Mesendoderm (in vitro differentiated cells): ENCODE results near the gene F7.

ENCODE experiments used
- DNase-seq: peaks from one replicate; pipeline ENCODE4 v3.0.0; 2013
- H2AK5ac ChIP-seq: 2 replicates; pipeline ENCODE4 v1.6.1; 2013; ENCODE audit warnings: low read length, inconsistent platforms
- H2BK120ac ChIP-seq: 2 replicates; pipeline ENCODE4 v1.6.1; 2013; ENCODE audit warnings: low read depth, mild to moderate bottlenecking, low read length, moderate library complexity, mixed read lengths
- H2BK15ac ChIP-seq: replicated peaks from 2 replicates; pipeline ENCODE4 v1.6.1; 2013; ENCODE audit warnings: low read depth, mild to moderate bottlenecking, moderate library complexity
- H2BK5ac ChIP-seq: 2 replicates; pipeline ENCODE4 v1.6.1; 2013; ENCODE audit warnings: low read length, inconsistent platforms
- H3K18ac ChIP-seq: 2 replicates; pipeline ENCODE4 v1.6.1; 2013; ENCODE audit warnings: mild to moderate bottlenecking, low read length, mixed read lengths
- H3K23ac ChIP-seq: one replicate; pipeline ENCODE4 v1.6.1; 2013; ENCODE audit warnings: low read length
- H3K27ac ChIP-seq: 2 replicates; pipeline ENCODE4 v1.5.1; 2013; ENCODE audit warnings: low read depth, mild to moderate bottlenecking, inconsistent platforms, low read length, moderate library complexity
- H3K27me3 ChIP-seq: 2 replicates; pipeline ENCODE4 v1.6.1; 2013; ENCODE audit warnings: low read length, control low read depth, mild to moderate bottlenecking, inconsistent platforms; ENCODE audit not compliant: insufficient read depth, poor library complexity
- H3K36me3 ChIP-seq: 2 replicates; pipeline ENCODE4 v1.6.1; 2013; ENCODE audit warnings: low read length, inconsistent platforms; ENCODE audit not compliant: control insufficient read depth, insufficient read depth
- H3K4ac ChIP-seq: one replicate; pipeline ENCODE4 v1.6.1; 2013; ENCODE audit warnings: low read depth, mild to moderate bottlenecking, low read length, moderate library complexity
- H3K4me1 ChIP-seq: 2 replicates; pipeline ENCODE4 v1.6.1; 2013; ENCODE audit warnings: low read depth, low read length, inconsistent platforms; ENCODE audit not compliant: control insufficient read depth
- H3K4me2 ChIP-seq: 2 replicates; pipeline ENCODE4 v1.6.1; 2013; ENCODE audit warnings: low read length
- H3K4me3 ChIP-seq: 2 replicates; pipeline ENCODE4 v1.5.1; 2013; ENCODE audit warnings: mild to moderate bottlenecking, low read length
- H3K56ac ChIP-seq: one replicate; pipeline ENCODE4 v1.6.1; 2013; ENCODE audit warnings: low read length
- H3K79me1 ChIP-seq: 2 replicates; pipeline ENCODE4 v1.6.1; 2013; ENCODE audit warnings: low read length, inconsistent platforms
- H3K79me2 ChIP-seq: 2 replicates; pipeline ENCODE4 v1.6.1; 2013; ENCODE audit warnings: mild to moderate bottlenecking, low read length; ENCODE audit not compliant: control insufficient read depth, insufficient read depth
- H3K9ac ChIP-seq: 2 replicates; pipeline ENCODE4 v1.6.1; 2013; ENCODE audit warnings: low read length, inconsistent platforms
- H4K5ac ChIP-seq: one replicate; pipeline ENCODE4 v1.6.1; 2013; ENCODE audit warnings: low read length
- H4K8ac ChIP-seq: one replicate; pipeline ENCODE4 v1.6.1; 2013; ENCODE audit warnings: low read depth, mild to moderate bottlenecking, control low read depth, low read length, moderate library complexity
- WGBS: extraction: QIAGEN DNeasy Blood & Tissue Kit; methylation state at CpG from one replicate; pipeline ENCODE4 v1.1.7; 2013; ENCODE audit warnings: low lambda C conversion rate, missing lambda C conversion rate; ENCODE audit not compliant: insufficient coverage; ENCODE audit errors: extremely low coverage; 5-methylcytosine and 5-hydroxymethylcytosine counted together

The F7 gene

DNA sequence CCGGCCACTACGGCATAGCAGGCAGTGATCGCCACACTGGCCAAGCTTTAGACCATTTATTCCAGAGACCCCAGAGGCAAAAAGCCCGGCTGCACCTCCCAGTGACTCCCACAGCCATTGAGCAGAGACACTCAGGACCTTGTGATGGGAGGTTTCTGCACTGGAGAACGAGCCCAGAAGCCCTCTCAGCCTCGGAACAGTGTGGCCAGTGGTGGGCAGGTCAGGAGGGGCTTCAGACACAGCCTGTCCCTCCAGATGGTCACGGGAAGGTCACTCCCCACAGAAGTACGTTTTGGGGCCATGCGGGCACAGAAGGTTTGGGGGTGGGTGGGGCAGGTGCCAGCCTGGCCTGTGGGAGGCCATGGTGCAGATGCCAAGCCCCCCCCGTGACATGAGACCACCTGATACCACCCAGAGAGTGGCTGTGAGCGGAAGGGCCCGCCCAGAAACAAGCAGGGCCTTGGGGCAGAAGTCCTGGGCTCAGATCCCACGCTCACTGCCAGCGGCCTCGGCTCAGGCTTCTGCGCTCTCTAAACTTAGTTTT, 16.4 kb downstream of the F7 start:
- H3K27ac ChIP-seq, result no peak overlapping the region

DNA sequence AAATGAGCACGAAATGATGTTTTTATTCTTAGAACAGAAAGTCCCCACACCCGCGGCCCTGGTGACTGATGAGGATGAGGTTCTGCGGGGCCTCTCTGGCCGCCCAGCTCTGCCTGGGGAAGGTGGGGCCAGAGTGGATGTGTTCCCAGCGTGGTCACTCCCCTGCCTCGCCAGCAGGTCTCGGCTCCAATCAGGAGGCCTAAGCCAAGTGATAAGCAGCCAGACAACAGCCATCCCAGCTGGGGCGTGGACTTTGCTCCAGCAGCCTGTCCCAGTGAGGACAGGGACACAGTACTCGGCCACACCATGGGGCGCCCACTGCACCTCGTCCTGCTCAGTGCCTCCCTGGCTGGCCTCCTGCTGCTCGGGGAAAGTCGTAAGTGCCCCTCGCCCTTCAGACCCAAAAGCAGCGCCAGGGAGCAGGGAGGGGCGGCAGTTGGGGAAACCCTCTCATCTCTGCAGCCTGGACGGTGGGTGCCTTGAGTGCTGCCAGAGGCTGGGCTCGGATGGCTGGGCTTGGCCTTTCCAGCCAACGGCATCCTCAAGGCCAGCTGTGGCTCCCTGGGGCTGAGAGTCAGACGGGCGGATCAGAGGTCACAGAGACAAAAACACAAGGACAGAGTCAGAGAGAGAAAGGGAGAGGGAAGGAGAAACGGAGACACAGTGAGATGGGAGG, 17.1 kb downstream of the F7 start, which contains the start of gene F10:
F10 (plus strand) TSS at position 250 of the 676 bp plus-strand sequence; CDS start at position 307, 57 bp downstream.
- Histone ChIP-seq H3K27me3 (no peaks in the 10 kb centered on the region), H3K4me2 (no peak within 1 kb of the TSS), H3K4me1 (peaks cover 2% of the 10 kb centered on the region), H3K56ac (peak within 1 kb of the TSS; percentile 78), H3K23ac (peak within 1 kb of the TSS; percentile 66), H3K79me2 (no peaks in the 10 kb centered on the region), H2AK5ac (no peak within 1 kb of the TSS), H3K36me3 (no peaks in the 10 kb centered on the region), H3K4me3 (no peak within 1 kb of the TSS), H3K4ac (no peak within 1 kb of the TSS), H2BK15ac (no peak within 1 kb of the TSS), H4K8ac (no peak within 1 kb of the TSS), H2BK5ac (no peak within 1 kb of the TSS), H3K18ac (no peak within 1 kb of the TSS), H2BK120ac (no peak within 1 kb of the TSS), H3K79me1 (no peaks in the 10 kb centered on the region), H4K5ac (no peak within 1 kb of the TSS), H3K27ac (no peak within 1 kb of the TSS), H3K9ac (peak within 1 kb of the TSS; percentile 32)
- DNase-seq, result peak; percentile 83
- WGBS, result no CpG with 5 or more reads among the region's 23 CpGs

More for the DNA sequence above, 16.4 kb downstream of the F7 start:
- Histone ChIP-seq H4K5ac (no peak overlapping the region), H3K79me1 (no peaks in the 10 kb centered on the region), H3K4me3 (no peak overlapping the region), H3K4ac (no peak overlapping the region), H3K4me2 (no peak overlapping the region), H2BK120ac (no peak overlapping the region), H4K8ac (no peak overlapping the region), H3K23ac (no peak overlapping the region), H2BK5ac (no peak overlapping the region), H3K4me1 (peaks cover 2% of the 10 kb centered on the region), H3K27me3 (no peaks in the 10 kb centered on the region), H3K36me3 (no peaks in the 10 kb centered on the region), H3K79me2 (no peaks in the 10 kb centered on the region), H3K9ac (no peak overlapping the region), H3K18ac (no peak overlapping the region), H2BK15ac (no peak overlapping the region), H3K56ac (no peak overlapping the region), H2AK5ac (no peak overlapping the region)
- no CpG with 5 or more reads among the region's 16 CpGs for WGBS
- no peak for DNase-seq

DNA sequence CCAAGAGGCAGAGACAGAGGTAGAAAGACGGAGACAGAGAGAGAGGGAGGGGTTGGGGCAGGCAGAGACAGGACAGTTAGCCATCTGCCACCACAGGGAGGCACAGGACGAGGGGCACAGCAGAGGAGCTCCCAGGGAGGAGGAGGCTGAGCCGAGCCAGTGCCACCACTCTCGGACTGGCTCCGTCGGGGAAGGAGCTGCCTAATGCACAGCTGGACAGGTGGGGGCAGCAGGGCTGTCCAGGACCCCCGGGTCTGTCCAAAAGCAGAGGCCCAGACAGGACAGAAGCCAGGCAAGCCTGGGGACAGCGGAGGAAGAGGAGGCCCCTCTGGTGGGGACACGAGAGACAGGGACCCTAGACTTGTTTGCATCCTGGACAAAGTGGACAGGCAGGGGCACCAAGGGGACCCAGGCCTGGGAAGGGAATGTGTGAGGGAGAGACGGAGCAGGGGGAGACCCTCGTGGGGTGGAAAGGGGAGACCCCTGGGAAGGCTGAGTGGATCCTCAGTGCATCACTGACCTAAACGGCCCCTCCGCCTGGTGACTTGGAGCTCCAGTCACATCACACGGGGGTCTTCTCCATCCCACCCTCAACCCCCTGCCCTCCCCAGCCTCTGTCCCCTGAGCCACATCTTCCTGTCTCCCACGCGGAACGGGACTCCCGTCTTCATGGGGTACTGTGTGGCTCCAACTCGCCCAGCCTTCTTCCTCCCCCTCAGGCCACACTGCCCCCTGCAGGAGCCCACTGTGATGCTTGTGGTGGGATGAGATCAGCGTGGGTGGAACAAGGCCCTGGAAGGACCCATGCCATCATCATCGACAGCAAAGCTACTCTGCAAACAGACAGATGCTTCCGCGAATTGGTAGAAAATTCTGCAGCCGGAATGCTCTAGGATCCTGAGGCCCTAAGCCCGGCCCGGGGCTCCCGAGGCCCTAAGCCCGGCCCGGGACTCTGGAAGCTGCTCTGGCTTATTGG, 17.9 kb downstream of the F7 start:
- peak overlapping the region; percentile 45 for H3K23ac ChIP-seq
- no peak overlapping the region for H2BK15ac ChIP-seq
- H2BK120ac ChIP-seq, result no peak overlapping the region
- no peak overlapping the region for H2AK5ac ChIP-seq
- no peak overlapping the region for H3K4me3 ChIP-seq
- H4K5ac ChIP-seq, result no peak overlapping the region
- H4K8ac ChIP-seq, result no peak overlapping the region
- peak overlapping the region; percentile 78 for H3K56ac ChIP-seq
- H3K27me3 ChIP-seq, result no peaks in the 10 kb centered on the region
- DNase-seq, result peak; percentile 34
- no peak overlapping the region for H3K4me2 ChIP-seq
- no peak overlapping the region for H3K27ac ChIP-seq
- no peaks in the 10 kb centered on the region for H3K79me2 ChIP-seq
- no peaks in the 10 kb centered on the region for H3K79me1 ChIP-seq
- no peaks in the 10 kb centered on the region for H3K36me3 ChIP-seq
- no CpG with 5 or more reads among the region's 29 CpGs for WGBS
- H3K4me1 ChIP-seq, result peaks cover 2% of the 10 kb centered on the region
- H3K4ac ChIP-seq, result no peak overlapping the region
- peak overlapping the region; percentile 32 for H3K9ac ChIP-seq
- no peak overlapping the region for H3K18ac ChIP-seq
- H2BK5ac ChIP-seq, result no peak overlapping the region

DNA sequence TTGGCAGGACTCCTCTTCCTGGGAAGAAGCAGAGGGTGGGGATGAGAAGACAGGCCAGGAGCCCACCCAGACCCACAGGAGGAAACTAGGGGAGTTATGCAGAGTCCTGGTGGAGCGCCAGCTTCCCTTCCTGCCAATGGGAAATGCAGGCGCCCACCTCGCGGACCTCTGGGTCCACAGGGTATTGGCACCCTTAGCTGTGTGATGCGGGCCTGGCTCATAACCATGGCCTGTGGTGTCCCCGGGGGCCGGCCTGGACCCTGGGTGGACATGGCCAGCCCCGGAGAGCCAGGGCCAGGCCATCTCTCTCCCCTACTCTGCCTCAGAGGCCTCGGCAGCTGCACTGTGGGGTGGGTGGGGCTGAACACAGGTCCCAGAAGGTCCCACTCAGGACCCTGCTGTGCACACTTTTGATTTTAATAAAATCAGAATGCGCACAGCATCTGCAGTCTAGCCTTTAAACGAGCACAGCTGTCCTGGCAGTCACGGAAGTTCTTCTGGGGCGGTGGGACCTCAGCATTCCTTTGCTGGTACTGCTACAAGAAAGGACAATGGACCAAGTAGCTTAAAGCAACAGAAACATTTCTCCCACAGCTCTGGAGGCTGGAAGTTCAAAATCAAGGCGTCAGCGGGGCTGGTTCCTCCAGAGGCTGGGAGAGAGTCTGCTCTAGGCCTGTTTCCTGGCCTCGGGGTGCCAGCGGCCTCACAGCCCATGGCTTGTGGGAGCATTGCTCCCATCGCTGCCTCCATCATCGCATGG, 18.8 kb downstream of the F7 start:
- Histone ChIP-seq H3K4ac (no peak overlapping the region), H3K79me2 (no peaks in the 10 kb centered on the region), H3K4me3 (no peak overlapping the region), H4K5ac (no peak overlapping the region), H4K8ac (no peak overlapping the region), H3K23ac (no peak overlapping the region), H3K79me1 (no peaks in the 10 kb centered on the region), H3K9ac (no peak overlapping the region), H3K27ac (no peak overlapping the region), H2BK120ac (no peak overlapping the region), H3K56ac (no peak overlapping the region), H3K4me2 (no peak overlapping the region), H3K18ac (no peak overlapping the region), H2AK5ac (no peak overlapping the region), H3K36me3 (no peaks in the 10 kb centered on the region), H3K4me1 (peaks cover 7% of the 10 kb centered on the region), H3K27me3 (no peaks in the 10 kb centered on the region), H2BK5ac (no peak overlapping the region), H2BK15ac (no peak overlapping the region)
- no peak for DNase-seq
- WGBS, result no CpG with 5 or more reads among the region's 19 CpGs

DNA sequence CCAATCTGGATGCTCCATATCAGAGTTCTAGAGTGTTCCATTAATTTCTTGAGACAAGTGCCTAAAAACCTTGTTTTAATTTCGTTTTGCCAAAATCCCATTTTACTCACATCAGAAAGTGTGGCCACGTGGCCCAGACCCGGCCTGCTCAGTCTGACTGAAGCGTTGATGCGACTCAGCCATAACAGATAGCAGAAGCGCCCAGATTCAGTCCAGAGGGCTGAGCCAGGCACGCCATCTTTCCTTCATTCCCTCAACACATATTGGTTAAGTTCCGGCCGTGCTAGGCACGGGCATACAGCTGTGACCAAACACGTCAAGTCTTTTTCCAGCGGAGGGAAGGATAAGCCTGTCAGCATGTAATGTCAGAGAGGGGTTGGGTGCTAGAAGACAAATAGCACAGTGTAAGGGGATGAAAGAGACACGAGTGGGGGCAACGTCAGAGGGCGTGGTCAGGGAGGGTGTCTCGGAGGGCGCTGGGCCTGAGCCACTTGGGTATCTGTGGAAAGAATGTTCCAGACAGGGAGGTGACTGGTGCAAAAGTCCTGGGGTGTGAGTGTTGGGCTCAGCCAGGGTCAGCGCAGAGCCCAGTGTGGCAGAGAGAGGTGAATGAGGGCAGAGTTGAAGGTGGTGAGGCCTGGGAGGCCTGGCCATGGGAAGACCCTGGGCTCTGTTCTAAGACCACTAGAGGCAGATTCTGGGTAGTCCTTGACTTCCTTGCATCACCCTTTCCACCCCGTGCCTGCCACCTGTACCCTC, 20.1 kb downstream of the F7 start:
- Histone ChIP-seq H2BK15ac (no peak overlapping the region), H3K18ac (no peak overlapping the region), H2BK120ac (no peak overlapping the region), H3K23ac (no peak overlapping the region), H3K4ac (no peak overlapping the region), H3K79me1 (no peaks in the 10 kb centered on the region), H3K4me1 (peaks cover 7% of the 10 kb centered on the region), H2BK5ac (no peak overlapping the region), H3K56ac (no peak overlapping the region), H3K4me3 (no peak overlapping the region), H4K8ac (no peak overlapping the region), H2AK5ac (no peak overlapping the region), H3K4me2 (no peak overlapping the region), H3K9ac (no peak overlapping the region), H3K27ac (no peak overlapping the region), H3K36me3 (no peaks in the 10 kb centered on the region), H4K5ac (no peak overlapping the region), H3K27me3 (no peaks in the 10 kb centered on the region), H3K79me2 (no peaks in the 10 kb centered on the region)
- no peak for DNase-seq
- WGBS, result no CpG with 5 or more reads among the region's 19 CpGs
